ENCODE results near the gene GUCA2B.

GRCh38 chr1:42163114-42163513, 9.9 kb downstream of the GUCA2B start:
- TF ChIP-seq, protein P1, sequence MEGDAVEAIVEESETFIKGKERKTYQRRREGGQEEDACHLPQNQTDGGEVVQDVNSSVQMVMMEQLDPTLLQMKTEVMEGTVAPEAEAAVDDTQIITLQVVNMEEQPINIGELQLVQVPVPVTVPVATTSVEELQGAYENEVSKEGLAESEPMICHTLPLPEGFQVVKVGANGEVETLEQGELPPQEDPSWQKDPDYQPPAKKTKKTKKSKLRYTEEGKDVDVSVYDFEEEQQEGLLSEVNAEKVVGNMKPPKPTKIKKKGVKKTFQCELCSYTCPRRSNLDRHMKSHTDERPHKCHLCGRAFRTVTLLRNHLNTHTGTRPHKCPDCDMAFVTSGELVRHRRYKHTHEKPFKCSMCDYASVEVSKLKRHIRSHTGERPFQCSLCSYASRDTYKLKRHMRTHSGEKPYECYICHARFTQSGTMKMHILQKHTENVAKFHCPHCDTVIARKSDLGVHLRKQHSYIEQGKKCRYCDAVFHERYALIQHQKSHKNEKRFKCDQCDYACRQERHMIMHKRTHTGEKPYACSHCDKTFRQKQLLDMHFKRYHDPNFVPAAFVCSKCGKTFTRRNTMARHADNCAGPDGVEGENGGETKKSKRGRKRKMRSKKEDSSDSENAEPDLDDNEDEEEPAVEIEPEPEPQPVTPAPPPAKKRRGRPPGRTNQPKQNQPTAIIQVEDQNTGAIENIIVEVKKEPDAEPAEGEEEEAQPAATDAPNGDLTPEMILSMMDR (IDR thresholded peaks at IDR 0.05; ENCODE audit: insufficient read depth, low read length): no peak
- no peak for TF ChIP-seq GABPA (IDR thresholded peaks at IDR 0.05; ENCODE audit: low read depth)
- no peak for TF ChIP-seq POLR2AphosphoS5 (IDR thresholded peaks at IDR 0.05; ENCODE audit: low read depth)
- no peak for TF ChIP-seq REST (IDR thresholded peaks at IDR 0.05; ENCODE audit: insufficient replicate concordance, low read depth)
